Caco-2 (cell line): ENCODE data around the gene UBE2E2. TPM values are rescaled to one million over a fixed set of nuclear protein-coding genes. Genes with fewer than 3 reads are reported as not detected.

Experiments used
- BruUV-seq: library from RNA; stranded (reverse); fragments of 400-500 nt; replicated peaks from 2 replicates; lab custom pipeline; 2021; lab: Mats Ljungman, UMichigan
- CTCF ChIA-PET: fragments of 300-600 bp; sonication (Branson Sonifier 250); formaldehyde crosslinking; loops from one replicate; lab custom pipeline; 2022; ENCODE audit warnings: antibody characterized with exemption; lab: Charles Lee
- POLR2A ChIA-PET: fragments of 300-600 bp; sonication (Branson Sonifier 250); formaldehyde crosslinking; loops from one replicate; lab custom pipeline; 2022; ENCODE audit warnings: antibody characterized with exemption; lab: Charles Lee
- DNase-seq, 2 experiments: peaks; one replicate each; pipeline versions ENCODE4 v3.0.0 to v3.0.0-alpha.2; 2020 to 2022
- H3K27me3 ChIP-seq: replicated peaks from 2 replicates; pipeline ENCODE4 v1.6.0; 2011; ENCODE audit warnings: low read length; ENCODE audit not compliant: control insufficient read depth, insufficient read depth
- H3K36me3 ChIP-seq: 2 replicates; pipeline ENCODE4 v1.5.1; 2011; ENCODE audit warnings: low read length; ENCODE audit not compliant: control insufficient read depth, insufficient read depth
- H3K4me1 ChIP-seq: fragments of 250-450 bp; sonication (Bioruptor Pico); 2 replicates; pipeline ENCODE4 v1.5.1; 2020; ENCODE audit warnings: mild to moderate bottlenecking
- H3K4me3 ChIP-seq: 2 replicates; pipeline ENCODE4 v1.5.1; 2011; ENCODE audit warnings: low read depth, mild to moderate bottlenecking, control low read depth, low read length
- H3K9me3 ChIP-seq: fragments of 250-450 bp; sonication (Bioruptor Pico); 2 replicates; pipeline ENCODE4 v1.5.1; 2020; ENCODE audit warnings: mild to moderate bottlenecking, moderate library complexity
- H3K27ac Mint-ChIP-seq: one replicate; pipeline ENCODE4 v1.8.0; 2022; ENCODE audit warnings: mixed read lengths; ENCODE audit not compliant: unreplicated experiment
- H3K27me3 Mint-ChIP-seq: one replicate; pipeline ENCODE4 v1.8.0; 2022; ENCODE audit warnings: mixed read lengths; ENCODE audit not compliant: insufficient read depth, unreplicated experiment
- H3K36me3 Mint-ChIP-seq: one replicate; pipeline ENCODE4 v1.8.0; 2022; ENCODE audit warnings: mild to moderate bottlenecking, mixed read lengths; ENCODE audit not compliant: insufficient read depth, unreplicated experiment
- H3K4me1 Mint-ChIP-seq: one replicate; pipeline ENCODE4 v1.8.0; 2022; ENCODE audit warnings: low read depth, mixed read lengths; ENCODE audit not compliant: unreplicated experiment
- H3K4me3 Mint-ChIP-seq: one replicate; pipeline ENCODE4 v1.8.0; 2022; ENCODE audit warnings: mild to moderate bottlenecking, moderate library complexity, mixed read lengths; ENCODE audit not compliant: unreplicated experiment
- H3K9me3 Mint-ChIP-seq: one replicate; pipeline ENCODE4 v1.8.0; 2022; ENCODE audit warnings: mixed read lengths; ENCODE audit not compliant: unreplicated experiment
- intact Hi-C: fragments of 100-400 bp; cut with micrococcal nuclease; formaldehyde crosslinking; loops from one replicate; pipeline ENCODE4 v1.10.0; 2022; ENCODE audit not compliant: unreplicated experiment
- total RNA-seq: library from RNA; stranded (reverse); gene quantifications from 2 replicates; pipeline ENCODE4 v1.2.3, GENCODE V29; 2022
- TF ChIP-seq, protein P1 (sequence below), 2 experiments: fragments of 200-600 bp in 1 of 2; IDR thresholded peaks; 1 replicate in 1 of 2; 2 replicates in 1 of 2; pipeline versions ENCODE4 v1.5.1 to v1.8.0; 2011 to 2022; ENCODE audit warnings: antibody characterized with exemption in 1 of 2, control low read depth in 1 of 2, inconsistent platforms in 1 of 2, low read depth in 1 of 2, low read length in 1 of 2, mild to moderate bottlenecking in 1 of 2, moderate library complexity in 1 of 2; ENCODE audit not compliant: insufficient read depth in 1 of 2, severe bottlenecking in 1 of 2, unreplicated experiment in 1 of 2

Gene UBE2E2
- total RNA-seq, 1 experiment from 2014 or later = 83.8 TPM

DNA sequence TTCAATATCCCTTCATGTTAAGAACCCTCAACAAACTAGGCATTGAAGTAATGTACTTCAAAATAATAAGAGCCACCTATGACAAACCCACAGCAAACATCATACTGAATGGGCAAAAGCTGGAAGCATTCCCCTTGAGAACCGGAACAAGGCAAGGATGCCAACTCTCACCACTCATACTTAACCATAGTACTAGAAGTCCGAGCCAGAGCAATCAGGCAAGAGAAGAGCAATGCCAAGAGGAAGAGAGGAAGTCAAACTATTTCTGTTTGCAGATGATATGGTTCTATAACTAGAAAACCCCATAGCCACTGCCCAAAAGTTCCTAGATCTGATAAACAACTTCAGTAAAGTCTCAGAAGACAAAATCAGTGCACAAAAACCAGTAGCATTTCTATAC is 161.9 kb downstream of the UBE2E2 start:
- intact Hi-C loops = no loop called here
- no TSS peak for BruUV-seq
- Mint-ChIP-seq H3K9me3 (peaks cover under 1% of the 10 kb centered on the region), H3K4me1 (no peaks in the 10 kb centered on the region), H3K36me3 (no peaks in the 10 kb centered on the region), H3K27me3 (no peaks in the 10 kb centered on the region), H3K4me3 (no peak overlapping the region), H3K27ac (no peak overlapping the region)
- ChIA-PET POLR2A (no interaction called here), CTCF (no interaction called here)
- Histone ChIP-seq H3K4me3 (no peak overlapping the region), H3K9me3 (no peaks in the 10 kb centered on the region), H3K27me3 (no peaks in the 10 kb centered on the region), H3K36me3 (no peaks in the 10 kb centered on the region), H3K4me1 (no peaks in the 10 kb centered on the region)
- DNase-seq = no peak
- TF ChIP-seq, protein P1, sequence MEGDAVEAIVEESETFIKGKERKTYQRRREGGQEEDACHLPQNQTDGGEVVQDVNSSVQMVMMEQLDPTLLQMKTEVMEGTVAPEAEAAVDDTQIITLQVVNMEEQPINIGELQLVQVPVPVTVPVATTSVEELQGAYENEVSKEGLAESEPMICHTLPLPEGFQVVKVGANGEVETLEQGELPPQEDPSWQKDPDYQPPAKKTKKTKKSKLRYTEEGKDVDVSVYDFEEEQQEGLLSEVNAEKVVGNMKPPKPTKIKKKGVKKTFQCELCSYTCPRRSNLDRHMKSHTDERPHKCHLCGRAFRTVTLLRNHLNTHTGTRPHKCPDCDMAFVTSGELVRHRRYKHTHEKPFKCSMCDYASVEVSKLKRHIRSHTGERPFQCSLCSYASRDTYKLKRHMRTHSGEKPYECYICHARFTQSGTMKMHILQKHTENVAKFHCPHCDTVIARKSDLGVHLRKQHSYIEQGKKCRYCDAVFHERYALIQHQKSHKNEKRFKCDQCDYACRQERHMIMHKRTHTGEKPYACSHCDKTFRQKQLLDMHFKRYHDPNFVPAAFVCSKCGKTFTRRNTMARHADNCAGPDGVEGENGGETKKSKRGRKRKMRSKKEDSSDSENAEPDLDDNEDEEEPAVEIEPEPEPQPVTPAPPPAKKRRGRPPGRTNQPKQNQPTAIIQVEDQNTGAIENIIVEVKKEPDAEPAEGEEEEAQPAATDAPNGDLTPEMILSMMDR (IDR thresholded peaks at IDR 0.05; ENCODE audit: insufficient read depth in 1 of 2, low read depth in 1 of 2, low read length in 1 of 2, severe bottlenecking in 1 of 2, unreplicated experiment in 1 of 2) = no peak

DNA sequence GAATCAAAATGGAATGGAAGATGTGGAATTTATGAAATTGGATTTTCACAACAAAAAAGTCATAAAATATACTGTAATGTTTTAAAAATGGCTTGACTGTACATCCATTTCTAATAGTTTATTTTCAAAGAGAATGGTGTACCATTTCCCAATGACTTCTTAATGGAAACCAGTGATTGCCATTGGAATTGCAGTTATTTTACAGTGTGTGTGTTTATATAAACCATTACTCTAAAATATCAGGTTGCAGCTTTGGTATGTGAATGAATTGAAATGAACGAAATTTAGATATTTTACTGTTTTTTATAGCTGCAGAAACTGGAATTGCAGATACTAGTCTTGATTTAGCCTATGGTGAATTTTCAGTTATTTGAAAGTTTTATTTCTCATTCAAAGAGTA is 165.6 kb downstream of the UBE2E2 start:
- ChIA-PET POLR2A (no interaction called here), CTCF (no interaction called here)
- Mint-ChIP-seq H3K36me3 (no peaks in the 10 kb centered on the region), H3K9me3 (peaks cover 9% of the 10 kb centered on the region), H3K27ac (no peak overlapping the region), H3K27me3 (no peaks in the 10 kb centered on the region), H3K4me3 (no peak overlapping the region), H3K4me1 (no peaks in the 10 kb centered on the region)
- no peaks in the 10 kb centered on the region for H3K36me3 ChIP-seq
- H3K27me3 ChIP-seq = no peaks in the 10 kb centered on the region
- intact Hi-C loops = no loop called here
- TF ChIP-seq, protein P1 (IDR thresholded peaks at IDR 0.05; ENCODE audit: insufficient read depth in 1 of 2, low read depth in 1 of 2, low read length in 1 of 2, severe bottlenecking in 1 of 2, unreplicated experiment in 1 of 2) = no peak
- no TSS peak for BruUV-seq
- H3K9me3 ChIP-seq = no peaks in the 10 kb centered on the region
- no peak for DNase-seq
- H3K4me1 ChIP-seq = no peaks in the 10 kb centered on the region
- H3K4me3 ChIP-seq = no peak overlapping the region

DNA sequence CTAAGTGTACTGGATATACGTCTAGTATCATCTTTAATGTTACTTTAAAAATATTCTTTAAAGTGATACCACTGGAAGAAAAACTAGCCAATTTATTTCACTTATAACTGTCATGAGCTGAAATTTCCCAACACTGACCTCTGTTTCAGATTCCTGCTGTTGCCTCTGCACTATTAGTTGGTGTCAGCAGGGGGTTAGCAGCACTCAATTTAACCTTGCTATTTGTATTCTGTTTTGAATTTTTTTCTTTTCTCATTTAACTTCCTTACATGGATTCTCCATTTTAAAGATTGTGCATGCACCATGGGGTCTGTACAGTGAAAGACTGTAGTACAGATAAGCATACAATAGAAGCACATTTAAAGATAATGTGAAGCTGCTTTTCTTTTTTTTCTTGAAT is 169.2 kb downstream of the UBE2E2 start:
- CTCF ChIA-PET = no interaction called here
- TF ChIP-seq, protein P1 (IDR thresholded peaks at IDR 0.05; ENCODE audit: insufficient read depth in 1 of 2, low read depth in 1 of 2, low read length in 1 of 2, severe bottlenecking in 1 of 2, unreplicated experiment in 1 of 2) = no peak
- BruUV-seq = no TSS peak
- H3K36me3 Mint-ChIP-seq = no peaks in the 10 kb centered on the region
- intact Hi-C loops = no loop called here
- Histone ChIP-seq H3K36me3 (no peaks in the 10 kb centered on the region), H3K27me3 (no peaks in the 10 kb centered on the region), H3K9me3 (no peaks in the 10 kb centered on the region), H3K4me1 (no peaks in the 10 kb centered on the region), H3K4me3 (no peak overlapping the region)
- no peak for DNase-seq
- no peaks in the 10 kb centered on the region for H3K4me1 Mint-ChIP-seq
- peaks cover 9% of the 10 kb centered on the region for H3K9me3 Mint-ChIP-seq
- POLR2A ChIA-PET = no interaction called here
- no peaks in the 10 kb centered on the region for H3K27me3 Mint-ChIP-seq
- H3K4me3 Mint-ChIP-seq = no peak overlapping the region
- H3K27ac Mint-ChIP-seq = no peak overlapping the region
